ENCODE data around the gene BAIAP2.
A peak's percentile ranks its signal among the peaks of the same experiment; 100 is the strongest.

BAIAP2 gene

GRCh38 chr17:81037026-81037797 lies 2.3 kb downstream of the BAIAP2 start:
- H3K4me3 ChIP-seq (replicated peaks in 1 of 2; ENCODE audit: low read depth in 2 of 2, low read length in 2 of 2): no peak overlapping the region
- peak in 1 of 2 donors; percentile 22 for DNase-seq (ENCODE audit: low read depth in 2 of 2)
- TF ChIP-seq CTCF (IDR thresholded peaks at IDR 0.05; ENCODE audit: low read depth, low read length): no peak

GRCh38 chr17:81037798-81038733 lies 3.1 kb downstream of the BAIAP2 start:
- no peak overlapping the region for H3K4me3 ChIP-seq (replicated peaks in 1 of 2; ENCODE audit: low read depth in 2 of 2, low read length in 2 of 2)
- TF ChIP-seq CTCF (IDR thresholded peaks at IDR 0.05; ENCODE audit: low read depth, low read length): no peak
- DNase-seq (ENCODE audit: low read depth in 2 of 2): peak in 1 of 2 donors; percentile 18

GRCh38 chr17:81039096-81039495 lies 4.1 kb downstream of the BAIAP2 start:
- no peak overlapping the region for H3K4me3 ChIP-seq (replicated peaks in 1 of 2; ENCODE audit: low read depth in 2 of 2, low read length in 2 of 2)
- no peak for TF ChIP-seq CTCF (IDR thresholded peaks at IDR 0.05; ENCODE audit: low read depth, low read length)
- DNase-seq (ENCODE audit: low read depth in 2 of 2): no peak

GRCh38 chr17:81039854-81040758 lies 5.2 kb downstream of the BAIAP2 start:
- TF ChIP-seq CTCF (IDR thresholded peaks at IDR 0.05; ENCODE audit: low read depth, low read length): no peak
- H3K4me3 ChIP-seq (replicated peaks in 1 of 2; ENCODE audit: low read depth in 2 of 2, low read length in 2 of 2): no peak overlapping the region

GRCh38 chr17:81040791-81041337 lies 5.9 kb downstream of the BAIAP2 start:
- no peak overlapping the region for H3K4me3 ChIP-seq (replicated peaks in 1 of 2; ENCODE audit: low read depth in 2 of 2, low read length in 2 of 2)
- TF ChIP-seq CTCF (IDR thresholded peaks at IDR 0.05; ENCODE audit: low read depth, low read length): peak; percentile 45
- peak; percentile 19 to 20 for DNase-seq (ENCODE audit: low read depth in 2 of 2)

More at GRCh38 chr17:81039854-81040758, 5.2 kb downstream of the BAIAP2 start:
- DNase-seq (ENCODE audit: low read depth in 2 of 2): peak; percentile 62 to 64

GRCh38 chr17:81042606-81043005 lies 7.7 kb downstream of the BAIAP2 start:
- TF ChIP-seq CTCF (IDR thresholded peaks at IDR 0.05; ENCODE audit: low read depth, low read length): no peak
- DNase-seq (ENCODE audit: low read depth in 2 of 2): no peak
- H3K4me3 ChIP-seq (replicated peaks in 1 of 2; ENCODE audit: low read depth in 2 of 2, low read length in 2 of 2): no peak overlapping the region
